Esophagus muscularis mucosa (tissue), 4 donors: ENCODE measurements around the gene TSPAN19. TPM values are rescaled to one million over a fixed set of nuclear protein-coding genes. Genes with fewer than 3 reads are reported as not detected.

Experiments used
- DNase-seq: peaks from one replicate; pipeline ENCODE4 v3.0.0-alpha.2; 2017; ENCODE audit errors: extremely low spot score
- H3K27ac ChIP-seq, 4 donors: fragments of 200-600 bp; sonication (generic); replicated peaks in 1 of 4; 1 replicate in 3 of 4; 2 replicates in 1 of 4; pipeline ENCODE4 v1.5.1; 2016 to 2019; ENCODE audit warnings: mild to moderate bottlenecking in 1 of 4
- H3K27me3 ChIP-seq, 4 donors: fragments of 200-600 bp; sonication (generic); one replicate each; pipeline versions ENCODE4 v1.5.1 to v1.6.0; 2016 to 2019
- H3K36me3 ChIP-seq, 4 donors: fragments of 200-600 bp; sonication (generic); one replicate each; pipeline ENCODE4 v1.5.1; 2016 to 2019
- H3K4me1 ChIP-seq, 4 donors: fragments of 200-600 bp; sonication (generic); one replicate each; pipeline ENCODE4 v1.5.1; 2016 to 2019
- H3K4me3 ChIP-seq, 4 donors: fragments of 200-600 bp; sonication (generic); 1 replicate in 2 of 4; 2 replicates in 2 of 4; pipeline ENCODE4 v1.5.1; 2016 to 2019; ENCODE audit warnings: mild to moderate bottlenecking in 4 of 4, moderate library complexity in 1 of 4
- H3K9me3 ChIP-seq, 4 donors: fragments of 200-600 bp; sonication (generic); 1 replicate in 3 of 4; 2 replicates in 1 of 4; pipeline ENCODE4 v1.5.1; 2016 to 2019
- CTCF ChIP-seq, 3 experiments: fragments of 200-600 bp in 2 of 3; fragments of 450-650 bp in 1 of 3; sonication (generic) in 2 of 3; IDR thresholded peaks; one replicate each; pipeline ENCODE4 v1.5.1; 2017 to 2019; ENCODE audit warnings: antibody characterized with exemption in 3 of 3, mild to moderate bottlenecking in 2 of 3, moderate library complexity in 1 of 3
- EP300 ChIP-seq: sonication (generic); formaldehyde crosslinking; IDR thresholded peaks from one replicate; pipeline ENCODE4 v1.6.1; 2017; ENCODE audit warnings: antibody characterized with exemption
- POLR2A ChIP-seq: fragments of 450-650 bp; IDR thresholded peaks from one replicate; pipeline ENCODE4 v1.6.1; 2017; ENCODE audit warnings: antibody characterized with exemption, moderate library complexity, mild to moderate bottlenecking, low read depth
- POLR2AphosphoS5 ChIP-seq, 2 donors: sonication (generic); formaldehyde crosslinking; IDR thresholded peaks; one replicate each; pipeline ENCODE4 v1.6.1; 2017; ENCODE audit warnings: antibody characterized with exemption in 2 of 2
- WGBS: methylation state at CpG from one replicate; pipeline ENCODE4 v1.1.5; 2018; 5-methylcytosine and 5-hydroxymethylcytosine counted together
- intact Hi-C: fragments of 100-400 bp; cut with DNase I; formaldehyde crosslinking; loops from one replicate; pipeline ENCODE4 v1.15.1; 2023
- total RNA-seq, 4 donors: library from RNA; depleted of rRNA; stranded (reverse); fragments of >200 nt; gene quantifications; one replicate each; pipeline versions ENCODE4 v1.1.0 to v1.2.1, GENCODE V29; 2016

The TSPAN19 gene
- total RNA-seq, 4 donors from 2014 or later = not detected

GRCh38 chr12:84998341-84998740 lies 37.7 kb downstream of the TSPAN19 start:
- H3K27ac ChIP-seq = no peak overlapping the region
- TF ChIP-seq POLR2A (no peak), EP300 (no peak), CTCF (IDR thresholded peaks at IDR 0.05) (no peak), POLR2AphosphoS5 (IDR thresholded peaks at IDR 0.05) (no peak)
- no peaks in the 10 kb centered on the region for H3K9me3 ChIP-seq
- no peaks in the 10 kb centered on the region for H3K27me3 ChIP-seq
- no peak overlapping the region for H3K4me3 ChIP-seq
- H3K4me1 ChIP-seq = no peaks in the 10 kb centered on the region
- no peaks in the 10 kb centered on the region for H3K36me3 ChIP-seq
- intact Hi-C loops = no loop called here
- DNase-seq = no peak

DNA sequence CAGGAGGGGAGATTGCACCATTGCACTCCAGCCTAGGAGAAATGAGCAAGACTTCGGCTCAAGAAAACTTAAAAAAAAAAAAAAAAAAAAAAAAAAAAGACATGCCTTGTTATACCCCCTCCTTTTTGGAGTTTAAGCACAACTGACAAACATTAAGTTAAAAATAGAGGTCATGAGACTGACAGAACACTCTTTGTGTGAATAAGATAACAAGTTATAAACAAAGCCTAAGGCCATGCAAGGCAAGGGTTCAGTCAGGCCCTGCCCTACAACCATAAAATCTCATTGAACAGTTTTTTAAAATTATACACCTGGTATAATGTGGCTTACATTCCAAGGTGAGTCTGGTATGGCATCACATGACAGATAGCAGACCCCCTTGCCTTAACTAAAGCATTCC lies 39.3 kb downstream of the TSPAN19 start:
- intact Hi-C loops = no loop called here
- Histone ChIP-seq H3K4me3 (no peak overlapping the region), H3K27ac (no peak overlapping the region)

GRCh38 chr12:84995641-84996040 lies 40.4 kb downstream of the TSPAN19 start:
- no peaks in the 10 kb centered on the region for H3K36me3 ChIP-seq
- DNase-seq = no peak
- TF ChIP-seq POLR2AphosphoS5 (IDR thresholded peaks at IDR 0.05) = no peak
- TF ChIP-seq EP300 = no peak
- TF ChIP-seq POLR2A = no peak
- TF ChIP-seq CTCF (IDR thresholded peaks at IDR 0.05) = no peak
- H3K4me3 ChIP-seq = no peak overlapping the region
- no peaks in the 10 kb centered on the region for H3K9me3 ChIP-seq
- no peaks in the 10 kb centered on the region for H3K27me3 ChIP-seq
- intact Hi-C loops = no loop called here
- H3K4me1 ChIP-seq = no peaks in the 10 kb centered on the region
- no peak overlapping the region for H3K27ac ChIP-seq
- 59% methylated on average over 2 of the region's 2 CpGs for WGBS

More for the DNA sequence above, 39.3 kb downstream of the TSPAN19 start:
- Histone ChIP-seq H3K9me3 (no peaks in the 10 kb centered on the region), H3K27me3 (no peaks in the 10 kb centered on the region), H3K4me1 (no peaks in the 10 kb centered on the region), H3K36me3 (no peaks in the 10 kb centered on the region)
- no peak for TF ChIP-seq POLR2A
- no peak for TF ChIP-seq CTCF (IDR thresholded peaks at IDR 0.05)
- no peak for TF ChIP-seq POLR2AphosphoS5 (IDR thresholded peaks at IDR 0.05)
- no peak for TF ChIP-seq EP300
- DNase-seq = no peak
- WGBS = 77% methylated on average over 1 of the region's 1 CpG

DNA sequence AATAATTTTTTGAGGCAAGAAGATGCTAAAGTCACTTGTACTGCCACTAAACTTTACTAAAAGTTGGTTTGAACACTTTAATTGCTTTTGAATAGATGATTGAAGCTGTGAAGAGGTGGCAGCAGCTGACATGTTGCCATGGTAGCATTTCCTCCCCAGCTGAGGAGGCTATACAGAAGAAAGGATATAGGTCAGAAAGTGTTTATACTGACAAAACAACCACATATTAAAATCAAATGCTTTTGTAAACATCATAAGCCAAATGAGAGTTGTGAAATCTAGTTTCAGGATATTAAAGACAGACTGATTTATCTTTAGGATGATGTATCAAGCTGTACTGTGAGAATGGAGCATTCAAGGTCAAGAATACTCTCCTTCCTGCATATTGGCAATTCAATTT lies 41.7 kb downstream of the TSPAN19 start:
- H3K27ac ChIP-seq = no peak overlapping the region
- intact Hi-C loops = no loop called here
- no peaks in the 10 kb centered on the region for H3K27me3 ChIP-seq

More for the DNA sequence above, 41.7 kb downstream of the TSPAN19 start:
- Histone ChIP-seq H3K36me3 (no peaks in the 10 kb centered on the region), H3K4me1 (no peaks in the 10 kb centered on the region), H3K9me3 (no peaks in the 10 kb centered on the region), H3K4me3 (no peak overlapping the region)
- no peak for TF ChIP-seq CTCF (IDR thresholded peaks at IDR 0.05)
- TF ChIP-seq POLR2AphosphoS5 (IDR thresholded peaks at IDR 0.05) = no peak
- TF ChIP-seq POLR2A = no peak
- no peak for TF ChIP-seq EP300
- no peak for DNase-seq
